Nephron progenitor cell (in vitro differentiated cells): ENCODE data around the gene ZNF652.
A peak's percentile ranks its signal among the peaks of the same experiment; 100 is the strongest.

Experiments used
- DNase-seq: peaks from one replicate; pipeline ENCODE4 v3.0.0; 2021
- H3K27ac Mint-ChIP-seq: 2 replicates; pipeline ENCODE4 v1.8.0; 2021; ENCODE audit warnings: mild to moderate bottlenecking, moderate library complexity, mixed read lengths
- H3K27me3 Mint-ChIP-seq: 2 replicates; pipeline ENCODE4 v1.8.0; 2021; ENCODE audit warnings: mild to moderate bottlenecking, low read depth, mixed read lengths; ENCODE audit not compliant: poor library complexity
- H3K36me3 Mint-ChIP-seq: 2 replicates; pipeline ENCODE4 v1.8.0; 2021; ENCODE audit warnings: low read depth, mixed read lengths
- H3K4me1 Mint-ChIP-seq: 2 replicates; pipeline ENCODE4 v1.8.0; 2021; ENCODE audit warnings: mixed read lengths
- H3K4me3 Mint-ChIP-seq: 2 replicates; pipeline ENCODE4 v1.8.0; 2021; ENCODE audit warnings: mild to moderate bottlenecking, moderate library complexity, mixed read lengths
- H3K9me3 Mint-ChIP-seq: 2 replicates; pipeline ENCODE4 v1.8.0; 2021; ENCODE audit warnings: mild to moderate bottlenecking, moderate library complexity, mixed read lengths
- CTCF ChIP-seq: fragments of 200-600 bp; sonication (generic); IDR thresholded peaks from 2 replicates; pipeline ENCODE4 v1.5.0; 2021; ENCODE audit warnings: antibody characterized with exemption

The ZNF652 gene

GRCh38 chr17:49375544-49375943 is 13.5 kb upstream of the ZNF652 start:
- Mint-ChIP-seq H3K27ac (no peak overlapping the region), H3K4me1 (peaks cover 11% of the 10 kb centered on the region), H3K4me3 (no peak overlapping the region), H3K27me3 (peaks cover 6% of the 10 kb centered on the region), H3K9me3 (no peaks in the 10 kb centered on the region), H3K36me3 (no peaks in the 10 kb centered on the region)
- DNase-seq: no peak
- no peak for TF ChIP-seq CTCF

GRCh38 chr17:49373115-49373514 is 11.1 kb upstream of the ZNF652 start:
- Mint-ChIP-seq H3K4me1 (peaks cover 11% of the 10 kb centered on the region), H3K36me3 (no peaks in the 10 kb centered on the region), H3K9me3 (no peaks in the 10 kb centered on the region), H3K4me3 (no peak overlapping the region), H3K27ac (no peak overlapping the region), H3K27me3 (peaks cover 6% of the 10 kb centered on the region)
- no peak for TF ChIP-seq CTCF
- no peak for DNase-seq

- DNase-seq: no peak
- Mint-ChIP-seq H3K36me3 (no peaks in the 10 kb centered on the region), H3K4me3 (no peak overlapping the region), H3K4me1 (peaks cover 11% of the 10 kb centered on the region), H3K27ac (no peak overlapping the region), H3K27me3 (peaks cover 6% of the 10 kb centered on the region), H3K9me3 (no peaks in the 10 kb centered on the region)
- no peak for TF ChIP-seq CTCF
Measured at GRCh38 chr17:49372425-49372824, 10.4 kb upstream of the ZNF652 start.

GRCh38 chr17:49370971-49371834 is 9.2 kb upstream of the ZNF652 start:
- H3K9me3 Mint-ChIP-seq: no peaks in the 10 kb centered on the region
- H3K4me1 Mint-ChIP-seq: peaks cover 8% of the 10 kb centered on the region
- H3K36me3 Mint-ChIP-seq: no peaks in the 10 kb centered on the region
- H3K27ac Mint-ChIP-seq: no peak overlapping the region
- H3K4me3 Mint-ChIP-seq: no peak overlapping the region
- no peak for TF ChIP-seq CTCF
- H3K27me3 Mint-ChIP-seq: peaks cover 6% of the 10 kb centered on the region
- DNase-seq: peak; percentile 23

- no peak overlapping the region for H3K4me3 Mint-ChIP-seq
Measured at GRCh38 chr17:49369760-49370159, 7.7 kb upstream of the ZNF652 start.

More at GRCh38 chr17:49369760-49370159, 7.7 kb upstream of the ZNF652 start:
- H3K27me3 Mint-ChIP-seq: peaks cover 3% of the 10 kb centered on the region
- no peaks in the 10 kb centered on the region for H3K9me3 Mint-ChIP-seq
- no peak for DNase-seq
- TF ChIP-seq CTCF: no peak
- no peaks in the 10 kb centered on the region for H3K36me3 Mint-ChIP-seq
- H3K27ac Mint-ChIP-seq: no peak overlapping the region
- peaks cover 12% of the 10 kb centered on the region for H3K4me1 Mint-ChIP-seq
